ENCODE results near the gene TLE6.
A peak's percentile ranks its signal among the peaks of the same experiment; 100 is the strongest.
"Not testable (repeated sequence)": the region's sequence is repeated elsewhere in the genome, so short reads cannot be mapped to it uniquely, and the experiment has no call there.

Gene TLE6

GRCh38 chr19:3031607-3031867 is 54.2 kb downstream of the TLE6 start:
- no peak for DNase-seq

DNA sequence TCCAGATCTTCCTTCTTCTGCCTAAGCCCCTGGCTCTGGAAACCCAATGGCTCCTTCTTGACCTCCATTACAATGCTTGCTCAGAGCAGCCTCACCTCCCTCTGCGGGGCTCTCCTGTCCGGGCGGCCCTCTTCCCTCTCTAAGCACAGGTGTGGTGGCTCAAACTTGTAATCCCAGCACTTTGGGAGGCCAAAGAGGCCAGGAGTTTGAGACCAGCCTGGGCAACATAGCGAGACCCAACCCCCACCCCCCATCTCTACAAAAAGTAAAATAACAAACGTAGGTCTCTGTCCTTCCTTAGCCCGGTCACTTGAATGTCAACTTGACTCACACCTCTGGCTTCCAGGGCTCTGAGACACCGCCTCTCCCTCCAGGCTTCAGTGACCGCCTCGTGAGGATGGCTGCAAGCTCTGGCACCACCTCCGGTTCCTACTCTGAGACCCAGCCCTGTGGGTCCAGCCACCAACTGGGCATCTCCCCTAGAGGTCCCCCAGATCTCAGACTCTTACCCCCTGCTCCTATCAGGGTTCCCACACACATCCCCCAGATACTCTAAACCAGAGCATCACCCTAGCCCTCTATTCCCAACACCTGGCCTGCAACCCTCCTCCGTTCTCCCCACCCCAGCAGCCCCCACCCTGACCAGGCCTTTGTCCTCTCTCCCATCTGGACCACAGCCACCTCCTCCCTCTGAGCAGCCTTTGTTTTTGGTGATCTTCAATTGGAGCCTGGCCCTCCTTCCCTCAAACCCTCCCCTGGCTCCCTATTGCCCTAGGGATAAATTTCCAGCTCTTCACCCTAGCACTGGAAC is 56.4 kb downstream of the TLE6 start:
- no peak for DNase-seq

DNA sequence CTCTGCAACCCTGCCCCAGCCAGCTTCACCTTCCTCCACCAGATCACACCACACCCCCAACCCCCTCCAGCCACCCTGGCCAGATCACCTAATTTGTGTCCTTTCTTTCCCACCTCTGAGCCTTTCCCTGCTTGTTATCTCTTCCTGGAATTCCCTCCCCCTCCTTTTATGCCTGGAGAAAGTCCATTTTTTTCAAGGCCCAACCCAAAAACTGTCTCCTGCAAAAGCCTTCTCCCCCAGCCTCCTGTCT is 57.0 kb downstream of the TLE6 start:
- no peak for DNase-seq

DNA sequence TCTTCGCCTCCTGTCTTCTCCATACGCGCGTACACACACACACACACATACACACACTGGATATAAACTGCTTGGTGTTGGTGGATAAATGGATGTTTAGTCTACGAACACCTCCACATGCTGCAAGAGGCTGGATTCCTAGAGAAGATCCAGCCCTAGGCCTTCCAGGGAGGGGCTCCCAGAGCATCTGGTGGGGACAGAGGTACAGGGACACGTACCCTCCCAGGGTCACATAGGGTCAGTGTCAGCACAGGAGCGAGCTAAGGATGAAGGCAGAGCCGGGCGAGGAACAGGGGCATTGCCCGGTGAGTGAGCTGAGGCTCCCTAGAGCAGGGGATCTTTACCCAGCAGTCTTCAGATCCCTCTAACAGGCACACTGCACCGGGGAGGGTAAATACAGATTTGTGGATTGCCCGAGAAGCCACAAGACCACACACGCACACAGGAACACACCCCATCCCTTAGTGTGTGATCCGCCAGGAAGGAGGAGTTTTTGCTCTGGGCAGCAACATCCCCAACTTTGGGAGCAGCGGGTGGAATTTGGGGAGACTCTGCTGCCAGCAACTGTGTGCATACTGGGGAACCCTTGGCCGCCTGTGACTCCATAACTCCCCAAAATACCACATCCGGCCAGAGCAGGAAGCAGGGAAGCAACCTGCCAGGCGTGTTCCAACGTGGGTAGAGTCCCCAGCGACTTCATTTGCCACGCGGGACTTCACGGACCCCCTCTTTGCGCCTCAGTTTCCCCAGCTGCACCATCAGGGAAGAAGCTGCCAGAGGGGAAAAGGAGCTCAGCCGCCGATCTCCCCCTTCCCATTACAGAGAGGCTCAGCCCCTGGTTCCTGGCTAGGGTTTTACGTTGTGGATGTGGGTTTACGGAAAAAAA is 57.5 kb downstream of the TLE6 start:
- DNase-seq: peak; percentile 48

- peak; percentile 99 for DNase-seq
Observed at GRCh38 chr19:3035542-3036118, 58.3 kb downstream of the TLE6 start.

- DNase-seq: peak; percentile 85
Observed at GRCh38 chr19:3036119-3036976, 59.0 kb downstream of the TLE6 start.

DNA sequence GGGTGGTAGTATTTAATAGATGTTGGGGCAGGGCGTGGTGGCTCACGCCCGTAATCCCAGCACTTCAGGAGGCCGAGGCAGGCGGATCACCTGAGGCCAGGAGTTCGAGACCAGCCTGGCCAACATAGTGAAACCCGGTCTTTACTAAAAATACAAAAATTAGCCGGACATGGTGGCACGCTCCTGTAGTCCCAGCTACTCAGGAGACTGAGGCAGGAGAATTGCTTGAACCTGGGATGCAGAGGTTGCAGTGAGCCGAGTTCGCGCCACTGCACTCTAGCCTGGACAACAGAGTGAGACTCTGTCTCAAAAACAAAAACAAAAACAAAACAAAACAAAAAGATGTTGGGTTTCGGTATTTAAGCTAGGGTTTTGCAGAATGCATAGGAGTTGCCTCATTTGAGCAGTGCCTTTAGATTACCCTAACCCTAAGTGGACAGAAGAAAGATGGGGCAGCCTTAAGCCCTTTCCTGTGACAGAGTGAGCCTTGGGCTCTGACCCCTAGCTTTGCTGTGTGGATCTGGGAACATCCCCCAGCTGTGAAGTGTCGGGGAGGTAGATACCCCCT is 59.7 kb downstream of the TLE6 start:
- not testable (repeated sequence) for DNase-seq

DNA sequence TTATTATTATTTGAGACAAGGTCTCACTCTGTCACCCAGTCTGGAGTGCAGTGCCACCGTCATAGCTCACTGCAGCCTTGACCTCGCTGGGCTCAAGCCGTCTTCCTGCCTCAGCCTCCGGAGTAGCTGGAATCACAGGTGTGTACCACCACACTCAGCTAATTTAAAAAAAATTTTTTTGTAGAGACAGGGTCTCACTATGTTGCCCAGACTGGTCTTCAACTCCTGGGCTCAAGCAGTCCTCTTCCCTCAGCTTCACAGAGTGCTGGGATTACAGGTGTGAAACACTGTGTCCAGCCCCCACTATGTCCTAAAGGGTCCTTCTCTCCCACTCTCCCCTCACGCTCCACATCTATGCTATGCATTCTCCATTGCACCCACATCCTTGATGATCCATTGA is 60.9 kb downstream of the TLE6 start:
- no peak for DNase-seq

- no peak for DNase-seq
Observed at GRCh38 chr19:3039125-3039524, 61.8 kb downstream of the TLE6 start.

GRCh38 chr19:3039641-3040077 is 62.3 kb downstream of the TLE6 start:
- DNase-seq: no peak

- DNase-seq: no peak
Observed at GRCh38 chr19:3041327-3041726, 64.0 kb downstream of the TLE6 start.

- DNase-seq: no peak
Observed at GRCh38 chr19:3041761-3042620, 64.6 kb downstream of the TLE6 start.

DNA sequence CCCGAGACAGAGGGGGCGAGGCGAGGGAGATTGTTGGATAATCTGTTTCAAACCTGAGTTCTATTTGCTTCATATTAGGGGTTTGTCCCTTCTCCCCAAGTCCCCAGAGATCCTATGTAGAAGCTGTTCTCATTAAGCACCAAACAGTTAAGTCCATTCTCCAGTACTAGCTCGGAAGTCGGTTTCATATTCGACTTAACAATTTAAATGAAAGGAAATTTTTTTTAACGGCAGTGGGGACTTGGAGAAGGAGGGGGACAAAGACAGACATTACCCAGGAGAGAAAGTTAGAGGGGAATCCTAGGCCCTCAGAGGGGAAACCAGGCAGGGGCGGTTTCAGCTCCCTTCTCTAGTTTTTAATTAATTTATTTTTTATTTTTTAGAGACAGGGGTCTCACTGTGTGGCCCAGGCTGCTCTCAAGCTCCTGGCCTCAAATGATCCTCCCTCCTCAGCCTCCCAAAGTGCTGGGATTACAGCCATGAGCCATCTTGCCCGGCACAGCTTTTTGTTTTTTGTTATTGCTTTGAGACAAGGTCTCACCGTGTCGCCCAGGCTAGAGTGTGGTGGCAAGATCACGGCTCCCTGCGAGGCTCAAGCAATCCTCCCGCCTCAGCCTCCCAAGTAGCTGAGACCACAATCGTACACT is 65.4 kb downstream of the TLE6 start:
- DNase-seq: no peak
